Renal pelvis (tissue), 4 donors: ENCODE data around the gene IP6K3. TPM values are rescaled to one million over a fixed set of nuclear protein-coding genes. Genes with fewer than 3 reads are reported as not detected.

Experiments
- DNase-seq: peaks from one replicate; pipeline ENCODE4 v3.0.0-alpha.2; 2013
- polyA plus RNA-seq, 3 donors: library from polyadenylated mRNA; unstranded; fragments of 120-200 nt; gene quantifications; one replicate each; pipeline ENCODE4 v1.2.1, GENCODE V29; 2013; ENCODE audit not compliant: insufficient read length in 3 of 3

The IP6K3 gene
- polyA plus RNA-seq, 3 donors: 0.83 to 1.1 (median 0.83) TPM

DNA sequence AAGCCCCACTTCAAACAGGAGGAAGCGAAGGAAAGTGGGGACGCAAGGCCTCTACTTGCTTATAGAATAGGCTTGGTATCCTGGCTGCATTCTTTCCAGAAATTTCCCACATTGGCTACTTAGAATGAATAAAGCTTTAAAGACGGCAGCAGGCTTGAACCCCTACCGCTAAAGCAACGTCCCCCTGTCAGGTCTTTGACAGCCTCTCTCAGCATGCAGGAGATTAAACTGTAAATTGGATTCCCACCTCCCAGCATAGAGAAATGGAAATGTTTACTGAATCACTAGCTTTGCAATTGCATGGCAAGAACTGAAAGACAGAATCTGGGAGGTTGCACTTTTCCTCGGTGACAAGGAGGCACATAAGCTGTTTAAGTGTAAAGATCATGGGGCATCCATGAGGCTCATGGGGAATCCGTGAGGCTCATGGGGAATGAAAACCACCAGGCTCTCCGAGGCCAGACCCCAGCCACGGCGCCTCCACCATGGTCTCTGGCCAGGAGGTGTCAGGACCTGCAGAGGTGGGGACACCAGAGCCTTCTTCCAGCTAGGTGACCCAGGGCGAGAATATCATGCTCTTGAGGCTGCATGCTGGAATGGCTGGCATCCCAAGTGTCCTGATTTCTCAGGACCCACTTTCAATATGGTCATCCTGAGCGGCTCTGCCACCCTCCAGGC is 31.9 kb upstream of the IP6K3 start:
- DNase-seq: no peak

DNA sequence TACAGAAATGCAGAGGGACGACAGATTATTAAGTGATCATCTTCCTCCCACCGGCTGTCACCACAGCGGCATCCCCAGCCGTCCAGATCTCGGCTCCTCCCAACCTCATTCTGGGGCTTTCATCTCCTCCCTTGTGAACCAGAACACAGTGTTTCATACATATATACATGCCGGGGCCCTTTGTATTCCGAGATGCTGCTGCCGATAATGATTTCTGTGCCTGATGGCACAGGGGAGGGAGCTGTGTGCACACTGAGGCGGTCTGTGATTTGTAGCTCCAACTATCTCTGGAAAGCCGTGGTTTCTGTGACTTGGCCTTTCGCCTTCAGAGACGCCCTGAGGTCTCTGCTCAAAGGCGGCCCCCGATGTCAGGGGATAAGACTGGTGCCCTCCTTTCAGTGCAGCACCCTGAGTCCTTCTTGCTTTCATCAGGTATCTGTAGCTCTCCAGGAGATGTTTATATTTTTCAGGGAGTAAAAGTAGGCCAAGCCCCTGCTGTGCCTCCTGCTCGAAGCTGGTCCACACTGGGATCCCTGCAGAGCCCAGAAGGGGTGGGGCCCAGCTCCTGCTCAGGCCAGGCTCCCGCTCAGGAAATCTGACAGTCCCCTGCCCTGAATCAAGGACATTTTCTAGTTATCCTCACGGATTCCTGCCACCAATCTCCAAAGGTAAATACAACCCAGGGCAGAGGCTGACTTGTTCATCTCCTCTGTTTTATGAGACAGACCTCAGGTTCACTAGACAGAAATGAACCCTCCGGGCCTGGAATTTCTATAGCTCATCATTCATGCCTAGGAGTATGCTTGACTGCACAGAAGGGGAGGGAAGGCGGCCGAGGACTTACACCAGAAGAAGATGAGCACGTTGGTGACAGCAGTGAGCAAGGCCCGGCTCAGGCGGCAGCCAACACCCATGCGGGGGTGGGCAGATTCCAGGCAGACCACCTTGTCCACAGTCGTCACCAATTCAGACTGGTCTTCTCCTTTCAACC is 31.0 kb upstream of the IP6K3 start:
- DNase-seq: peak; percentile 65

DNA sequence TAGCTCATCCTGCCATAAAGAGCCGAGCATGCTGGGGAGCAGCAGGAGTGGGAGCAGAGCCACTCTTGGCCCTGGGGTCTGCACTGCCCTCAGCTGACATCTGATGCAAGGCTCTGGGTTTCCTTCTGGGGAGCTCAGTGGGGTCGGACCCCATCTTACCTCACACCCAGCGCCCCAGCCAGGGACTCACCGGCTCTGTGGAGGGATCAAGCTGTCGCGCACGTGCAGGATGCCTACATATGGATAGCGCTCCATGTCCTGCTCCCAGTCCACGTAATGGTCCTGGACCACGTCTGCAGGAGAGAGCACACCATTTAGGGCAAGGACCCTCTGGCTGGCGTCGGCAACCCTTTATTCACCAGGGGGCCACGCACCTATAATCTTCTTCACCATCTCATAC is 30.1 kb upstream of the IP6K3 start:
- no peak for DNase-seq

DNA sequence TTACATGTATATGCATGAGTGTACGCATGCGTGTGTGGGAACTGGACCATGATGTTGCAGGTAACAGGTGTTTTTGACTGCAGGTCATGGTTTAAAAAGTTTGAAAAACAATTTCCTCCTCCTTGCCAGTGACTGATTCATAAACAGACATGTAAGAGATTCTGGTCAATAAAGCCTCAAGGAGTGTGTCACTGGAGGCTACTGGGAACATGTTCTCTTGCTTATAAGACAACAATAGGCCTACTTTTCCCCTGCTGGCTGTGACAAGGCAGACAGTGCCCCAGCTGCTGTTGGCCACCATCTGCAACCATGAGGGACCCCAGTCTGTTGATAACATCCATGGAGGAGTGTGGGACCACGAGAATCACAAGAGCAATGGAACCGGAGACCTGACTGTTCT is 29.5 kb upstream of the IP6K3 start:
- DNase-seq: no peak

DNA sequence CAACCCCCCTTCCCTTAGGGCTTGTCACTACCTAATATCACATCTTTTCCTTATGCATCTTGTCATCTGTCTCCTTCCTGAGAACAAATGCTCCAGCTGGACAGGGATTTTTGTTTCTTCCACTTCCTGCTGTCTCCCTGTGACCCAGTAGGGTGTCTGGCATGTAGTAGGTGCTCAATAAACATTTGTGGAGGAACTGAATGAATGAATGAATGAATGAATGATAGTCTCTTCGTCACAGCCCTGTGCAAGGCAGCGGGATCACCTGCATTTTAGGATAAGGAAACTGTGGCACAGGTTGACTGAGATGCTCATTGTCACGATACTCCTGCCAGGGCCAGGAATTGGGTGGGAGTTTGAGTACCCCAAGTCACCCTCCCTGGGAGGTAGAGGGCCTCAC is 28.1 kb upstream of the IP6K3 start:
- no peak for DNase-seq

DNA sequence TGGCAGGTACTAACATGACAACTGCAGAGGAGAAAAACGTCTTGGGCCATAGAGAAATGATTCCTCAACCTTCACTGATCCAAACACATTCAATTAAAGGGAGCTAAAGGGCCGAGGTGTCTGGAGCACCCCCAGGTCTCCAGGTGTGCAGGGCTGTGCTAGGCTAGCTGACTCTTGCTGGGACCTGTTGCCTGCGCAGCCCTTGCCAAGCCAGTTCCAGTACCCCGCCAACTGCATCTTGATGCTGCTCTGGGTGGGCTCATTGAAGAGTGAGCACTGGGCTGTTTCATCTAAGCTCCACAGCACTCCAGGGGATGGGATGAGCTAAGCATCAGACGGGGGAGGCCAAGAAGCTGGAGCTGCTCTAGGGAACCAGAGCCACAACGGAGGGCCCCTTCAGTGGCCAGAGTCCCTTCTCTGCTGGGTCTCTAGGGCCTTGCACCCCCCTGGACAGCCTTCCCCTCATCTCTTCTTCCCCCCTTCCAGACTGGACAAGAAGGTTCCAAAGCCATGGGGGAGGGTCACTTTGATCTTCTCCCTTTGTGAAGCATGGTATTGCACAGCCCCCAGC is 26.3 kb upstream of the IP6K3 start:
- no peak for DNase-seq

DNA sequence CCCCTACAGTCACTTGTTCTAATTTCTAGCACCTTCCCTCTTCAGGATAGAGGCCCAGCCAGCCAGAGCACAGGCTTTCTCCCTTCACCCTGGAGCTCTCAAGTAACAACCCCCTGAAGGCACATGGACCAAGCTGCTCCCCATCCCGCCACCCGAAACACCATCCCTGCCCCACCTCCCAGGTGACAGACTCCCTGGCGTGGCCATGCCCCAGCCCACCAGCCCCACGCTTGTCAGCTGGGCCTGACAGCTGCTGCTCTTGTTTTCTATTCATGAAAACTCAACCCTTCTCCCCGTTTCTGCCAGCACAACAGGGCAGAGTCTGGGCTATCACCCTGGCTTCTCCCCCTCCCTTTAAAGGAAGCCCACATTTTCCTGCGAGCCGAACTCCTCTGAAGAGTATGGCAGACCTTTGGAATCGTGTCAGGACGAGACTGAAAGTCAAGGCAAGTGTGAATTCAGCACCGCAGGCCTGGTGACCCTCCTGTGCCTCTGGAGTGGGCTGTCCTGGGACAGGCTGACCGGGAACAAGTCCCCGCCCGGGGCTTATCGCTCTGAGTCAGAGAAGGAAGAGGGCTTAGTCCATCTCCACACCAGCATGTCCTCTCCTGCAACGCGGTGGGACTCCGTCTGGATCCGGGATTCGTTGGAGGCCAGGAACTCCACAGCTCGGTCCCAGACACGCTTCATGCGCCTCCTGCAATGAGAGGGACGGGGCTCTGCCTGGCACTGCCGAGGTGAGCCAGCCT is 25.6 kb upstream of the IP6K3 start:
- DNase-seq: no peak

DNA sequence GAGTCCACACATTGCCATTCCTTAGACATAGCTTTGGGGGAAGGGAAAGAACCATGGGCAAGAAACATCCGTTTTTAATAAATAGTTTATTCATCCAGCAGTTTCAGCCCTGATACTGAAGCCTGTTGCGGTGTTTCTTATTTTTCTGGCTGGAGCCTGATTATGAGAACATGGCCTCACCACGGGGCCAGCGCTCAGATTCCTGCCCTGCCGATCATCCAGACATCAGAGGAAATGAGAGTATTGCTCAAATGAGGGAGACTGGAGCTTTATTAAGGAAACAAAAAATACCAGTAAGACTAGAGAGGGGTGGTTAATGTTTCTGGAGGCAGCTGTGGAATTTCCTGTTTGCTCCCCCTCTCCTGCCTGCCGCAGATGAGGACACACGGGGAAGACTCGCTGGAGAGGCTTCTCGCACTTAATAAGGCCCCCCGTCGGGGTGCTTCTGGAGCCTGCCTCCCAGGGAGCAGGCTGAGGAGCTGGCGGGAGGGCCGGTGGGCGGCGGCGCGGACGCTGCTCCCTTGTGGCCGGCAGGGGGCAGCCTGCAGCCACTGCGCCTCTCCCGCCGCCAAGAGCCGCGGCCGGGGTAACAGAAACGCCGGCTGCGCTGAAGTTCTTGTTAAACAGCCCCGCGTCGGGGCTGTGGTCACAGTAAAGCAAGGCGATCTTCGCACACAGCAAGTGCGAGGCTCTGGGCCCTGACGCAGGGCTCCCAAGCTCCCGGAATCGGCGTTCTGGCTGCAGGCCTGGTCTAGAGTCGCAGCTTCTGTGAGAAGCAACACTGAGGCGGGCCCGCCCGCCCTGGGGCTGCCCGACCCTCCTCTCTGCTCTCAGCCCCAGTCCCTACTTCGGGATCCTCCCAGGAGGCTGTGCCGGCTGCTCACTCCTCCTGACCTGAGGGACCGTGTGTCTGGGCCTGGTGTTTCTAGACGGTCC is 24.7 kb upstream of the IP6K3 start:
- peak; percentile 80 for DNase-seq

DNA sequence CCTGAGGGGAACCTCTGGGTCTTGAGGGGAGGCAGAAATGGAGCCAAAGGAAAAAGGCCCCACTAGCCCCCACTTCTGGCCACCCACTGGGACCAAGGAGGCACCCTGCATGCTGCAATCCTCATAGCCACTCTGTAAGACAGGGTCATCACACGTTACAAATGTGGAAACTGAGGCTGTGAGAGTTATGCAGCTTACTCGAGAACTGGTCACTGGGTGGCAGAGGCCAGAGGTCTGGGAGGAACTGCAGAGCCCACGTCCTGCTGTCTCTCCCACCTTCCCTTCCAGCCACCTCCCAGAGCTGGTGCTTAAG is 24.1 kb upstream of the IP6K3 start:
- DNase-seq: no peak

DNA sequence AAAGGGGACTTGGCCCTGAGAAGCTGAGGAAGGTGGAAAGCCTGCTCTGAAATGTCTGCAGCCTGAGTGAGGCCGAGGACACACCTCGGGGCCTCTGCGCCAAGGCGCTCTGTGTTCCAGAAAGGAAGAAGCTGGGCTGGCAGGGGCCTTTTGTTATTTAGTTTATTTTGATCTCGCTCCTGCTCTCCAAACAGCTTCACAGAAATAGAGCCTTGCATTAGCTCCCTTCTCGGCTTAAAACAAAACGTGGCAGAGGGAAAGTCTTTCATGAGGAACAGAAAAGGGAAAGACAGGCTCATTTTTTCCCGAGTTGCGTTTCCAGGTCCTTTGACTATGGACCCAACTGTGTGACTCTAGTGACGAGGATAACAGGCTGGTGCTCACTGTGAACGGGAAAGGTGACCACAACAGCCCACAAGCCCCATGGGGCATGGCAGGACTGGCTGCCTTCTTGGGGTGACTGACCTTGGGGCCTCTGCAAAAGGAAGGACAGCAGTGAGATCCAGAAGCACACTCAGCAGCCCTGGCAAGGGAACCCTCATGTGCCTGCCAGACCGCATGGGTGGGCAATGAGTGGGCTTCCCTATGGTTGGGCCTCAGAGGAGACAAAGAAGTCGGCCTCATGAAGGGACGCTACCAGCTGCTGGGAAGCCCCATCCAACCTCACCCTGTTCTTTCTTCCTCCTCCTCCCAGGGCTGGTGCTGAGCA is 23.6 kb upstream of the IP6K3 start:
- DNase-seq: no peak

DNA sequence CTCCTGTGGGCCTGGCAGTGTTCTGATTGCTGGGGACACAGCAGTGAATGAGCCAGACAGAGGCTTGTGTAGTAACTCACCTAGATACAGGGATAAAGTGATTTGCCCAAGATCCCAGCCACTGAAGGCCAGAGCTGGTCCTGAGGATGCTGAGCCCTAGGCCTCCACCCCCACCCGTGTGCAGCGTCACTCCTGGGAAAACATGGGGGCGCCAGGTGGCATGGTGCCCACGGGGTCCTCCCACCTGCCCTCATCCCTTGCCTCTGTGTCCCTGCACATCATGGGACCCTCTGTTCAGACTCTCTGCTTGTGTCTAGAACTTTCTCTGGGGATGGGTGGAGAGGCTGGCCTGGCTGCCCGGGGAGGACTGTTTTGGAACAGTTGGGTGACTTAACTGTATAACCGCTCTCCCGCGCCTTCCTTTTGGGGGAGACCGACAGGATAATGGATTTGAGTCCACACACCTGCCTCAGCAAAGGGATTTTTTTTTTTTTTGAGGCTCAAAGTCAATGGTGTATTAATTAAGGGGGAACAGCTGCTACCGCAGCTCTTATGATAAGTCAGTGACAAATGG is 22.6 kb upstream of the IP6K3 start:
- no peak for DNase-seq

DNA sequence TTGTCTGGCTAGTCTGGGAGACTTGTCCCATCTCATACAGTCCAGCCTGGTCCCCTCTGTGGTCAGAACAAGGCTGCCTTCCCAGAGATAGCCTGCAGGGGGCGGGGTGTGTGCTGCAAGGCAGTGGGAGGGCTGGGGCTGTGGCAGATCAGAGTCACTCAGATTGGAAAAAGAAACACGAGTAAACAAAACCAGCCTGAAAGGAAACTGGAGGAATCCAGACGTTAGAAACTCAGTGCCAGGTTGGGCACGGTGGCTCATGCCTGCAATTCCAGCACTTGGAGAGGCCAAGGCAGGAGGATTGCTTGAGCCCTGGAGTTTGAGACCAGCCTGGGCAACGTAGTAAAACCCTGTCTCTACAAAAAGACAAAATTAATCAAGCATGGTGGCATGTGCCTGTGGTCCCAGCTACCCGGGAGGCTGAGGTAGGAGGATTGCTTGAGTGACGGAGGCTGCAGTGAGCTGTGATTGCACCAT is 22.0 kb upstream of the IP6K3 start:
- DNase-seq: no peak

DNA sequence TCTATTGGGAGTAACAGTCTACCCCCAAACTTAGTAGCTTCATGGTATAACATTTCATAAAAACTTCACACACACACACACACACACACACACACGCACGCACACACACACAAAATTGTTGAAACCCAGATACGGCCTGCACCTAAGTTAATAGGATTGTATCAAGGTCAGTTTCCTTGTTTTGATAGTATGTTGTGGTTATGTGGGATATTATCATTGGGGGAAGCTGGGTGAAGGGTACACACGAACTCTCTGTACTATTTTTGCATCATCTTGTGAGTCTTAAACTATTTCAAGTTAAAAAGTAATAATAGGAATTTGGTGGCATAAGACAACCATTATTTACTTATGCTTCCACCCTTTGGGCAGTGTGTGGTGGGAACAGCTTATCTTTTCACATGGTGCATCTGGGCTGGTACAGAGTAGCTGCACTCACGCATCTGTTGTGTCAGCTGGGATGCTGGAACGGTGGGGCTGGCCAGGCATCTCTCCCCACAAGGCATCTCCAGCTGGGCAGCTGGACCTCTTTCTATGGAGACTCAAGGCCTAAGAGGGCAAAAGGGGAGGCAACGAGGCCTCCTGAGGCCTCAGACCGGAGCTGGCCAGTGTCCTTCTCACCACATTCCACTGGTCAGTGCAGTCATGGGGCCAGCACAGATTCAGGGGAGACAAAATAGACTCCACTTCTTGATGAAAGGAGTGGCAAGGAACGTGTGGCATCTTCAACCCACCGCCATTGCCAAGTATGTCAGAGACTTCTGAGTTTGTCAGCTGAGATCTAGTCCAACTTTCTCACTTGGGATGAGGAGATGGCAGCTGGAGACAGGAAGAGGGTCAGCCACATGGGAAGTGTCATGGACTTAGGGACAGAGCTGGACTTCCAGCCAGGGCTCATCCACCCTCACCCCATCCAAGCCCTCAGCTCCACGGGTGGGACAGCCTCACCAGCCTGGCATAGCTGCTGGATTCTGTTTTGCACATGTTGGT is 20.5 kb upstream of the IP6K3 start:
- no peak for DNase-seq

DNA sequence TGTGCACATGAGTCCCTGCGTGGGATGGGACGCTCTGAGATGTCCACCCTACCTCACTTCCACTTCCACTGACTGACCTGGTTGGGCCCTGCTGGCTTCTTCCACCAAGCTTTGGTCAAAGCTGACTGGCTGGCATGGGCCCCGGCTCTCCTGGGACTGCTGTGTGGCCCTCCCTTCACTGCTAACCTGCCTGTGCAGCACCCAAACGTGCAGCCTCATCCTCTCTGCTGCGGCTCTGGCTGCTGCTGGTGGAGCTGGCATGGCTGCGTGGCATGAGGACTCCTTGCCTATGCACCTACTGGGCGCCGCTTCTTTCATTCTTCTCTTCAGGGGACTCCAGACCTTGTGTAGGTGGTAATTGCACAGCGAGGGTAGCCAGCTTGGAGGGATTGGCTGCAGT is 18.7 kb upstream of the IP6K3 start:
- no peak for DNase-seq

DNA sequence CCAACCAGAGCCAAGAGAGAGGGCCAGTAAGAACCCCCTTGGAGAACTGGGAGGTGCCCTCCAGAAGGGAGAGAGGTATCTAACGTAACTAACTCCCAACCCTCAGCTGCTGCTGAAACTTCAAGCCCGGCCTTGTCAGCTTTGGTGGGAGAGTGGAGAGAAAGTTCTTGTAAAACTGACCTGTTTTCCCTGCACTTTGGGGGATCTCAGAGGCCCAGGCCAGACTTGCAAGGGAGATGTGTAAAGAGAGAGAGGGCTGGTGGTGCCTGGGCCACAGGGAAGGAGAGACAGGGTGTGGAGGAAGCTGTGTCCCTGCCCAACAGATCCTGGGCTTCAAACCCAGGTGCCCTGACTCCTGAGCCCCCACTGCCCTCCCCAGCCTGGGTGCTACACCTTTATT is 17.3 kb upstream of the IP6K3 start:
- DNase-seq: no peak

DNA sequence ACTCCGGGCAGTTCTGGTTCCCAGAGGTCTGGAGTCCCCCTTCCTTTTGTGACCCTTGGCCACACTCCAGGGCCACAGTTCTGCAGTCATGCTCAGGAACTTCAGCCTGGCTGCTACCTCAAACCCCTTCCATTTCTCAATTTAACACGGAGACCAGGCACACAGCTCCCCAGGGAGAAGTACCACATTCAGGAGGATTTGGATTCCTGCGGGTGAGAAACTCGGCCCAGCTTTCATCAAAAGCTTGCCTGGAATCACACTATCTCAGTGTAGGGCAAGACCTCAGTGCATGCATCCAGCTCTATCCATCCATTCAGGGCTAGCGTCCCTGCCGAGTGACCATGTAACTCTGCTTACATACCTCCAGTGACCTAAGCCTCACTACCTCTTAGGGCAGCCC is 16.8 kb upstream of the IP6K3 start:
- DNase-seq: no peak

DNA sequence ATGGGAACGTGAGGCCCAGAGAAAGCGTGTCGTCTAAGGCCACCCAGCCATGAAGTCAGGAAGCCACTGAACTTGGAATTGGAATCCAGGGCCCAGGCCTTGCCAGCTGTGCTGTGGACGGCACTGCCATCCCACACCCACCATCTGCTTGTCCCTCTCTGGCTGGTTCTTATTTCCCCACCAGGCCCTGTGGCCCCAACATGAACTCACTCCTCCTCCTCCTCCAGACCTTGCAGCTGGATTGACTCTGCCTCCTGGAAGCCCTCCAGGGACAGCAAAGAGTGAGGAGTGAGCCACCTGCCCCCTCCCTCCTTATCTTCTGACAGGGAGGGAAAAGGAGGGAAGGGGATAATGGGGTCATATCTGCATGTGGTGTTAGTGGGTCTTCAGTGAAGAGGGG is 16.0 kb upstream of the IP6K3 start:
- DNase-seq: no peak

DNA sequence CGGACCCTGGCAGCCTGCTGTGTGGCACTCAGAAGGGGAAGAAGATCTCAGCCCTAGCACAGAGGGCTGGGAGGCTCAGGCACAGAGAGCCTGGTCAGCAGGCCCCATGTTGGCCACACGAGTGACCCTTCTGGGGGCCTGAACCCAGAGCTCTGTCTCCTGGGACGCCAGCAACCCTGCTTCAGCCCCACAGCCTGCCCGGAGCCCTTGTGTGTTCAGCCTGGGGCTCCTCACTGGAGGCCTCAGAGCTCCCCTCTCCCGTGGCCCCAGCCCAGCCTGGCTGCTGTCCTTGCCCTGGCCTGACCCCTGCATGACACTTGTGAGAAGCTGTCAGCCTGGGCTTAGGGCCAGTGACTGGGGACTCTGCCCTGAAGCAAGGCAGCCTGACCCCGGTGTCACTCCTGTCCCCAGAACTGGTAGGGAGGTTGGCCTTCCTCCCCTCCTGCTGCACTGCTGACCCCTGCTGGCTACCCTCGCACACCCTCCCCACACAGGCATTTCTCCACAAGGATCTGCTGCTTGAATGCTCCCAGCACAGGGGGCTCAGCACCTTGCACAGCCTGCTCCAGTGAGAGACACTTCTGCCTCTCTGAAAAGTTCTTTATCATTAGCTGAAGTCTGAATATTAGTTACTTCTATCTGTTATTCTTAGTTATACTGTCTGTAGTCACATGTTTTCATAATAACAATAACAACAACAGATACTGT is 15.4 kb upstream of the IP6K3 start:
- no peak for DNase-seq
